ENCODE measurements around the gene NLRP6.

DNA sequence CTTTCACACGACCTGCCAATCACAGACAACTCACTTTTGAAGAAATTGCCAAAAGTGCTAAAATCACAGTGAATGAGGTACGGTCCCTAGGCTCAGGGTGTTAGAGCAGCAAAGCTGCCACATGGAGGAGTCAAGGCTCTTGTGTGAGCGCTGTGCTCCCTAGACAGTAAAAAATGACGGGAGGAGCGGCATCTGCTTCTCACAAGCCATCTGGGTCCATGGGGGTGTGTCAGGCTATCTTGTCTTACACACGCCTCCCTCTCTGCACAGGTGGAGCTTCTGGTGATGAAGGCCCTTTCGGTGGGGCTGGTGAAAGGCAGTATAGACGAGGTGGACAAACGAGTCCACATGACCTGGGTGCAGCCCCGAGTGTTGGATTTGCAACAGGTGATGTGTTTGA lies 26.7 kb upstream of the NLRP6 start:
- no peak for TF ChIP-seq EZH2 (IDR thresholded peaks at IDR 0.05; ENCODE audit: borderline replicate concordance)
- TF ChIP-seq, protein P1, sequence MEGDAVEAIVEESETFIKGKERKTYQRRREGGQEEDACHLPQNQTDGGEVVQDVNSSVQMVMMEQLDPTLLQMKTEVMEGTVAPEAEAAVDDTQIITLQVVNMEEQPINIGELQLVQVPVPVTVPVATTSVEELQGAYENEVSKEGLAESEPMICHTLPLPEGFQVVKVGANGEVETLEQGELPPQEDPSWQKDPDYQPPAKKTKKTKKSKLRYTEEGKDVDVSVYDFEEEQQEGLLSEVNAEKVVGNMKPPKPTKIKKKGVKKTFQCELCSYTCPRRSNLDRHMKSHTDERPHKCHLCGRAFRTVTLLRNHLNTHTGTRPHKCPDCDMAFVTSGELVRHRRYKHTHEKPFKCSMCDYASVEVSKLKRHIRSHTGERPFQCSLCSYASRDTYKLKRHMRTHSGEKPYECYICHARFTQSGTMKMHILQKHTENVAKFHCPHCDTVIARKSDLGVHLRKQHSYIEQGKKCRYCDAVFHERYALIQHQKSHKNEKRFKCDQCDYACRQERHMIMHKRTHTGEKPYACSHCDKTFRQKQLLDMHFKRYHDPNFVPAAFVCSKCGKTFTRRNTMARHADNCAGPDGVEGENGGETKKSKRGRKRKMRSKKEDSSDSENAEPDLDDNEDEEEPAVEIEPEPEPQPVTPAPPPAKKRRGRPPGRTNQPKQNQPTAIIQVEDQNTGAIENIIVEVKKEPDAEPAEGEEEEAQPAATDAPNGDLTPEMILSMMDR (IDR thresholded peaks at IDR 0.05; ENCODE audit: poor library complexity), result no peak
- no peak for TF ChIP-seq EZH2phosphoT487 (IDR thresholded peaks at IDR 0.05; ENCODE audit: low read depth, severe bottlenecking, unreplicated experiment)

Measured in hepatocyte (in vitro differentiated cells).